Measurements from ENCODE around the gene NUP98. TPM values are rescaled to one million over a fixed set of nuclear protein-coding genes. Genes with fewer than 3 reads are reported as not detected.
"Not testable (repeated sequence)": the region's sequence is repeated elsewhere in the genome, so short reads cannot be mapped to it uniquely, and the experiment has no call there.

Gene NUP98
- total RNA-seq, 1 donor from 2014 or later = 75.2 TPM

- H3K27ac ChIP-seq (ENCODE audit: low read depth, low read length) = no peak overlapping the region
- no peaks in the 10 kb centered on the region for H3K4me1 ChIP-seq (ENCODE audit: control insufficient read depth in 3 of 3, insufficient read depth in 3 of 3, low read length in 3 of 3)
- H3K4me3 ChIP-seq (ENCODE audit: low read length in 3 of 3) = no peak overlapping the region
- no peaks in the 10 kb centered on the region for H3K9me3 ChIP-seq (ENCODE audit: control insufficient read depth in 3 of 3, low read length in 3 of 3)
- H3K36me3 ChIP-seq (ENCODE audit: control insufficient read depth in 3 of 3, insufficient read depth in 3 of 3, low read length in 3 of 3) = peaks cover 36 to 63% (median 46%) of the 10 kb centered on the region in 3 donors
- H3K27me3 ChIP-seq (ENCODE audit: control insufficient read depth in 3 of 3, insufficient read depth in 3 of 3, low read length in 3 of 3) = no peaks in the 10 kb centered on the region
- H3K9ac ChIP-seq (ENCODE audit: low read depth in 1 of 3, low read length in 3 of 3) = no peak overlapping the region
Observed at GRCh38 chr11:3667149-3668035, 130.0 kb downstream of the NUP98 start.

- H3K36me3 ChIP-seq (ENCODE audit: control insufficient read depth in 3 of 3, insufficient read depth in 3 of 3, low read length in 3 of 3) = peaks cover 36 to 54% (median 38%) of the 10 kb centered on the region in 3 donors
- H3K27ac ChIP-seq (ENCODE audit: low read depth, low read length) = no peak overlapping the region
- no peaks in the 10 kb centered on the region for H3K4me1 ChIP-seq (ENCODE audit: control insufficient read depth in 3 of 3, insufficient read depth in 3 of 3, low read length in 3 of 3)
- H3K27me3 ChIP-seq (ENCODE audit: control insufficient read depth in 3 of 3, insufficient read depth in 3 of 3, low read length in 3 of 3) = no peaks in the 10 kb centered on the region
- H3K4me3 ChIP-seq (ENCODE audit: low read length in 3 of 3) = no peak overlapping the region
- H3K9ac ChIP-seq (ENCODE audit: low read depth in 1 of 3, low read length in 3 of 3) = no peak overlapping the region
- H3K9me3 ChIP-seq (ENCODE audit: control insufficient read depth in 3 of 3, low read length in 3 of 3) = no peaks in the 10 kb centered on the region
Observed at GRCh38 chr11:3666023-3666530, 131.3 kb downstream of the NUP98 start.

GRCh38 chr11:3665336-3666022, 131.9 kb downstream of the NUP98 start:
- H3K9me3 ChIP-seq (ENCODE audit: control insufficient read depth in 3 of 3, low read length in 3 of 3) = no peaks in the 10 kb centered on the region
- no peak overlapping the region for H3K9ac ChIP-seq (ENCODE audit: low read depth in 1 of 3, low read length in 3 of 3)
- H3K36me3 ChIP-seq (ENCODE audit: control insufficient read depth in 3 of 3, insufficient read depth in 3 of 3, low read length in 3 of 3) = peaks cover 38 to 51% (median 40%) of the 10 kb centered on the region in 3 donors
- no peak overlapping the region for H3K4me3 ChIP-seq (ENCODE audit: low read length in 3 of 3)
- H3K27me3 ChIP-seq (ENCODE audit: control insufficient read depth in 3 of 3, insufficient read depth in 3 of 3, low read length in 3 of 3) = no peaks in the 10 kb centered on the region
- H3K4me1 ChIP-seq (ENCODE audit: control insufficient read depth in 3 of 3, insufficient read depth in 3 of 3, low read length in 3 of 3) = no peaks in the 10 kb centered on the region
- H3K27ac ChIP-seq (ENCODE audit: low read depth, low read length) = no peak overlapping the region

- H3K27ac ChIP-seq (ENCODE audit: low read depth, low read length) = no peak overlapping the region
- no peak overlapping the region for H3K4me3 ChIP-seq (ENCODE audit: low read length in 3 of 3)
- H3K36me3 ChIP-seq (ENCODE audit: control insufficient read depth in 3 of 3, insufficient read depth in 3 of 3, low read length in 3 of 3) = peaks cover 36 to 53% (median 40%) of the 10 kb centered on the region in 3 donors
- no peak overlapping the region for H3K9ac ChIP-seq (ENCODE audit: low read depth in 1 of 3, low read length in 3 of 3)
- no peaks in the 10 kb centered on the region for H3K9me3 ChIP-seq (ENCODE audit: control insufficient read depth in 3 of 3, low read length in 3 of 3)
- no peaks in the 10 kb centered on the region for H3K4me1 ChIP-seq (ENCODE audit: control insufficient read depth in 3 of 3, insufficient read depth in 3 of 3, low read length in 3 of 3)
- H3K27me3 ChIP-seq (ENCODE audit: control insufficient read depth in 3 of 3, insufficient read depth in 3 of 3, low read length in 3 of 3) = no peaks in the 10 kb centered on the region
Observed at GRCh38 chr11:3664032-3664630, 133.2 kb downstream of the NUP98 start.

- no peak overlapping the region for H3K9ac ChIP-seq (ENCODE audit: low read depth in 1 of 3, low read length in 3 of 3)
- no peak overlapping the region for H3K4me3 ChIP-seq (ENCODE audit: low read length in 3 of 3)
- H3K27ac ChIP-seq (ENCODE audit: low read depth, low read length) = no peak overlapping the region
- H3K27me3 ChIP-seq (ENCODE audit: control insufficient read depth in 3 of 3, insufficient read depth in 3 of 3, low read length in 3 of 3) = no peaks in the 10 kb centered on the region
- no peaks in the 10 kb centered on the region for H3K9me3 ChIP-seq (ENCODE audit: control insufficient read depth in 3 of 3, low read length in 3 of 3)
- peaks cover 31 to 51% (median 32%) of the 10 kb centered on the region in 3 donors for H3K36me3 ChIP-seq (ENCODE audit: control insufficient read depth in 3 of 3, insufficient read depth in 3 of 3, low read length in 3 of 3)
- H3K4me1 ChIP-seq (ENCODE audit: control insufficient read depth in 3 of 3, insufficient read depth in 3 of 3, low read length in 3 of 3) = no peaks in the 10 kb centered on the region
Observed at GRCh38 chr11:3662856-3663255, 134.5 kb downstream of the NUP98 start.

GRCh38 chr11:3660960-3661359, 136.4 kb downstream of the NUP98 start:
- no peak overlapping the region for H3K27ac ChIP-seq (ENCODE audit: low read depth, low read length)
- no peaks in the 10 kb centered on the region for H3K9me3 ChIP-seq (ENCODE audit: control insufficient read depth in 3 of 3, low read length in 3 of 3)
- peaks cover 24 to 41% (median 25%) of the 10 kb centered on the region in 3 donors for H3K36me3 ChIP-seq (ENCODE audit: control insufficient read depth in 3 of 3, insufficient read depth in 3 of 3, low read length in 3 of 3)
- no peak overlapping the region for H3K9ac ChIP-seq (ENCODE audit: low read depth in 1 of 3, low read length in 3 of 3)
- H3K4me3 ChIP-seq (ENCODE audit: low read length in 3 of 3) = no peak overlapping the region
- no peaks in the 10 kb centered on the region for H3K27me3 ChIP-seq (ENCODE audit: control insufficient read depth in 3 of 3, insufficient read depth in 3 of 3, low read length in 3 of 3)
- no peaks in the 10 kb centered on the region for H3K4me1 ChIP-seq (ENCODE audit: control insufficient read depth in 3 of 3, insufficient read depth in 3 of 3, low read length in 3 of 3)

GRCh38 chr11:3659595-3660515, 137.5 kb downstream of the NUP98 start:
- Histone ChIP-seq H3K27ac (ENCODE audit: low read depth, low read length) (no peak overlapping the region), H3K27me3 (ENCODE audit: control insufficient read depth in 3 of 3, insufficient read depth in 3 of 3, low read length in 3 of 3) (no peaks in the 10 kb centered on the region), H3K9ac (ENCODE audit: low read depth in 1 of 3, low read length in 3 of 3) (no peak overlapping the region), H3K9me3 (ENCODE audit: control insufficient read depth in 3 of 3, low read length in 3 of 3) (no peaks in the 10 kb centered on the region), H3K36me3 (ENCODE audit: control insufficient read depth in 3 of 3, insufficient read depth in 3 of 3, low read length in 3 of 3) (peaks cover 18 to 30% (median 19%) of the 10 kb centered on the region in 3 donors), H3K4me3 (ENCODE audit: low read length in 3 of 3) (no peak overlapping the region), H3K4me1 (ENCODE audit: control insufficient read depth in 3 of 3, insufficient read depth in 3 of 3, low read length in 3 of 3) (no peaks in the 10 kb centered on the region)

GRCh38 chr11:3658252-3658651, 139.1 kb downstream of the NUP98 start:
- Histone ChIP-seq H3K9me3 (ENCODE audit: control insufficient read depth in 3 of 3, low read length in 3 of 3) (no peaks in the 10 kb centered on the region), H3K4me3 (ENCODE audit: low read length in 3 of 3) (no peak overlapping the region), H3K27ac (ENCODE audit: low read depth, low read length) (no peak overlapping the region), H3K4me1 (ENCODE audit: control insufficient read depth in 3 of 3, insufficient read depth in 3 of 3, low read length in 3 of 3) (no peaks in the 10 kb centered on the region), H3K27me3 (ENCODE audit: control insufficient read depth in 3 of 3, insufficient read depth in 3 of 3, low read length in 3 of 3) (no peaks in the 10 kb centered on the region), H3K9ac (ENCODE audit: low read depth in 1 of 3, low read length in 3 of 3) (no peak overlapping the region), H3K36me3 (ENCODE audit: control insufficient read depth in 3 of 3, insufficient read depth in 3 of 3, low read length in 3 of 3) (peaks cover 9 to 16% (median 10%) of the 10 kb centered on the region in 3 donors)

- H3K4me3 ChIP-seq (ENCODE audit: low read length in 3 of 3); H3K4me1 ChIP-seq (ENCODE audit: control insufficient read depth in 3 of 3, insufficient read depth in 3 of 3, low read length in 3 of 3); H3K27me3 ChIP-seq (ENCODE audit: control insufficient read depth in 3 of 3, insufficient read depth in 3 of 3, low read length in 3 of 3): not testable (repeated sequence)
Observed at GRCh38 chr11:3657331-3657730, 140.0 kb downstream of the NUP98 start.

More at GRCh38 chr11:3657331-3657730, 140.0 kb downstream of the NUP98 start:
- H3K27ac ChIP-seq (ENCODE audit: low read depth, low read length); H3K9ac ChIP-seq (ENCODE audit: low read depth in 1 of 3, low read length in 3 of 3); H3K9me3 ChIP-seq (ENCODE audit: control insufficient read depth in 3 of 3, low read length in 3 of 3): not testable (repeated sequence)
- peaks cover 8 to 12% (median 10%) of the 10 kb centered on the region in 3 donors for H3K36me3 ChIP-seq (ENCODE audit: control insufficient read depth in 3 of 3, insufficient read depth in 3 of 3, low read length in 3 of 3)

Measured in skeletal muscle tissue (tissue), 4 donors.